CD8-positive, alpha-beta memory T cell (primary cell): ENCODE data around the gene NFILZ. TPM values are rescaled to one million over a fixed set of nuclear protein-coding genes. Genes with fewer than 3 reads are reported as not detected.
A peak's percentile ranks its signal among the peaks of the same experiment; 100 is the strongest.

Experiments used
- CTCF ChIA-PET: fragments of 350-600 bp; sonication (Branson Sonifier 250); formaldehyde crosslinking; loops from one replicate; lab custom pipeline; 2021; ENCODE audit warnings: antibody characterized with exemption; lab: Charles Lee
- POLR2A ChIA-PET: fragments of 350-600 bp; sonication (Branson Sonifier 250); formaldehyde crosslinking; loops from one replicate; lab custom pipeline; 2021; ENCODE audit warnings: antibody characterized with exemption; lab: Charles Lee
- DNase-seq, 5 donors: peaks; one replicate each; pipeline versions ENCODE4 v3.0.0 to v3.0.0-alpha.2; 2020 to 2022; ENCODE audit warnings: mixed read lengths in 1 of 5
- H3K27ac ChIP-seq: one replicate; pipeline ENCODE4 v1.7.0; 2013; ENCODE audit warnings: low read depth, mild to moderate bottlenecking, low read length, moderate library complexity
- H3K27me3 ChIP-seq: 2 replicates; pipeline ENCODE4 v1.7.0; 2013; ENCODE audit warnings: low read length, mild to moderate bottlenecking; ENCODE audit not compliant: insufficient read depth, poor library complexity, severe bottlenecking
- H3K36me3 ChIP-seq: 2 replicates; pipeline ENCODE4 v1.7.0; 2013; ENCODE audit warnings: mild to moderate bottlenecking, low read length, moderate library complexity; ENCODE audit not compliant: insufficient read depth
- H3K4me1 ChIP-seq: 2 replicates; pipeline ENCODE4 v1.7.0; 2013; ENCODE audit warnings: mild to moderate bottlenecking, low read length, moderate library complexity; ENCODE audit not compliant: insufficient read depth
- H3K4me3 ChIP-seq: 2 replicates; pipeline ENCODE4 v1.7.0; 2013; ENCODE audit warnings: mild to moderate bottlenecking, low read length
- H3K9me3 ChIP-seq: 2 replicates; pipeline ENCODE4 v1.7.0; 2013; ENCODE audit warnings: mild to moderate bottlenecking, low read length
- H3K27ac Mint-ChIP-seq, 8 donors: one replicate each; pipeline ENCODE4 v1.8.0; 2020 to 2021; ENCODE audit warnings: mixed read lengths in 8 of 8, mild to moderate bottlenecking in 6 of 8, inconsistent platforms in 3 of 8, moderate library complexity in 3 of 8
- H3K27me3 Mint-ChIP-seq, 2 donors: one replicate each; pipeline ENCODE4 v1.8.0; 2020 to 2021; ENCODE audit warnings: mixed read lengths in 2 of 2, mild to moderate bottlenecking in 1 of 2, moderate library complexity in 1 of 2
- H3K36me3 Mint-ChIP-seq, 3 donors: one replicate each; pipeline ENCODE4 v1.8.0; 2020 to 2021; ENCODE audit warnings: mixed read lengths in 3 of 3, inconsistent platforms in 1 of 3, mild to moderate bottlenecking in 1 of 3
- H3K4me1 Mint-ChIP-seq, 3 donors: one replicate each; pipeline ENCODE4 v1.8.0; 2020 to 2021; ENCODE audit warnings: mixed read lengths in 3 of 3, inconsistent platforms in 1 of 3, mild to moderate bottlenecking in 1 of 3
- H3K4me3 Mint-ChIP-seq, 7 donors: one replicate each; pipeline ENCODE4 v1.8.0; 2020 to 2021; ENCODE audit warnings: mixed read lengths in 7 of 7, mild to moderate bottlenecking in 6 of 7, moderate library complexity in 4 of 7, inconsistent platforms in 2 of 7
- H3K9me3 Mint-ChIP-seq, 5 donors: one replicate each; pipeline ENCODE4 v1.8.0; 2020 to 2022; ENCODE audit warnings: mixed read lengths in 5 of 5, mild to moderate bottlenecking in 3 of 5, moderate library complexity in 2 of 5, inconsistent platforms in 1 of 5
- polyA plus RNA-seq: library from polyadenylated mRNA; unstranded; fragments of 300-500 nt; fragmentation: Illumina TruSeq; gene quantifications from one replicate; pipeline ENCODE4 v1.2.3, GENCODE V29; 2021
- total RNA-seq, 2 experiments: library from RNA; stranded (reverse); gene quantifications; one replicate each; pipeline ENCODE4 v1.2.3, GENCODE V29; 2021

NFILZ gene
- total and polyA plus RNA-seq, 3 experiments from 2014 or later = not detected

- H3K4me1 ChIP-seq = peaks cover 35% of the 10 kb centered on the region
- Mint-ChIP-seq H3K4me3 (peak overlapping the region; percentile 78 to 92 (median 87)), H3K36me3 (peaks cover 0 to 31% (median 0%) of the 10 kb centered on the region in 3 donors), H3K27me3 (peaks cover 0 to 7% of the 10 kb centered on the region in 2 donors), H3K27ac (peak overlapping the region in 6 of 8 donors; percentile 46 to 89 (median 80)), H3K9me3 (peaks cover 0 to 2% (median 2%) of the 10 kb centered on the region in 5 donors), H3K4me1 (peaks cover 25 to 48% (median 35%) of the 10 kb centered on the region in 3 donors)
- CTCF ChIA-PET = no interaction called here
- H3K36me3 ChIP-seq = no peaks in the 10 kb centered on the region
- no peak for DNase-seq
- no peaks in the 10 kb centered on the region for H3K27me3 ChIP-seq
- no peaks in the 10 kb centered on the region for H3K9me3 ChIP-seq
- POLR2A ChIA-PET = no interaction called here
- no peak overlapping the region for H3K4me3 ChIP-seq
- H3K27ac ChIP-seq = no peak overlapping the region
Observed at GRCh38 chr19:8608941-8609278, 21.5 kb upstream of the NFILZ start.

- H3K27ac Mint-ChIP-seq = peak overlapping the region in 7 of 8 donors; percentile 74 to 99 (median 92)
- ChIA-PET POLR2A (no interaction called here), CTCF (no interaction called here)
Observed at GRCh38 chr19:8609279-8610040, 21.0 kb upstream of the NFILZ start.

GRCh38 chr19:8610041-8610935 lies 20.1 kb upstream of the NFILZ start, which contains the start of gene ADAMTS10:
ADAMTS10 (minus strand) TSS chr19:8610715; CDS start chr19:8605710, 5,005 bp downstream.
- peak within 1 kb of the TSS; percentile 90 to 100 (median 97) for H3K4me3 Mint-ChIP-seq
- H3K27ac ChIP-seq = peak within 1 kb of the TSS; percentile 20
- H3K27me3 ChIP-seq = no peaks in the 10 kb centered on the region
- no peaks in the 10 kb centered on the region for H3K36me3 ChIP-seq
- ChIA-PET POLR2A (no interaction called here), CTCF (no interaction called here)
- peaks cover 0 to 2% (median 0%) of the 10 kb centered on the region in 5 donors for H3K9me3 Mint-ChIP-seq
- H3K36me3 Mint-ChIP-seq = peaks cover 0 to 25% (median 0%) of the 10 kb centered on the region in 3 donors
- peaks cover 0 to 7% of the 10 kb centered on the region in 2 donors for H3K27me3 Mint-ChIP-seq
- peaks cover 30 to 52% (median 39%) of the 10 kb centered on the region in 3 donors for H3K4me1 Mint-ChIP-seq
- H3K4me1 ChIP-seq = peaks cover 38% of the 10 kb centered on the region
- DNase-seq = peak; percentile 25 to 68 (median 51)
- H3K4me3 ChIP-seq = peak within 1 kb of the TSS; percentile 94
- peak within 1 kb of the TSS; percentile 78 to 99 (median 92) for H3K27ac Mint-ChIP-seq
- H3K9me3 ChIP-seq = no peaks in the 10 kb centered on the region

More at GRCh38 chr19:8609279-8610040, 21.0 kb upstream of the NFILZ start:
- Histone ChIP-seq H3K36me3 (no peaks in the 10 kb centered on the region), H3K4me3 (peak overlapping the region; percentile 94), H3K27me3 (no peaks in the 10 kb centered on the region), H3K27ac (no peak overlapping the region), H3K4me1 (peaks cover 35% of the 10 kb centered on the region), H3K9me3 (no peaks in the 10 kb centered on the region)
- peak in 1 of 5 donors; percentile 25 for DNase-seq
- Mint-ChIP-seq H3K27me3 (peaks cover 0 to 7% of the 10 kb centered on the region in 2 donors), H3K9me3 (peaks cover 0 to 2% (median 2%) of the 10 kb centered on the region in 5 donors), H3K4me1 (peaks cover 25 to 48% (median 35%) of the 10 kb centered on the region in 3 donors), H3K4me3 (peak overlapping the region; percentile 90 to 100 (median 97)), H3K36me3 (peaks cover 0 to 31% (median 0%) of the 10 kb centered on the region in 3 donors)

GRCh38 chr19:8610936-8611300 lies 19.5 kb upstream of the NFILZ start:
- POLR2A ChIA-PET = no interaction called here
- no peaks in the 10 kb centered on the region for H3K9me3 ChIP-seq
- no peak overlapping the region for H3K27ac Mint-ChIP-seq
- H3K36me3 Mint-ChIP-seq = peaks cover 0 to 20% (median 0%) of the 10 kb centered on the region in 3 donors
- no peaks in the 10 kb centered on the region for H3K36me3 ChIP-seq
- no peak for DNase-seq
- CTCF ChIA-PET = interaction anchor here (0.6 kb wide), 1 partner anchor 33 kb away, joined by 3 read pairs; no protein-coding TSS in a partner anchor
- H3K4me3 ChIP-seq = no peak overlapping the region
- H3K4me3 Mint-ChIP-seq = no peak overlapping the region
- peaks cover 0 to 7% of the 10 kb centered on the region in 2 donors for H3K27me3 Mint-ChIP-seq
- H3K4me1 ChIP-seq = peaks cover 44% of the 10 kb centered on the region
- no peak overlapping the region for H3K27ac ChIP-seq
- H3K4me1 Mint-ChIP-seq = peaks cover 36 to 58% (median 43%) of the 10 kb centered on the region in 3 donors
- peaks cover 0 to 2% (median 0%) of the 10 kb centered on the region in 5 donors for H3K9me3 Mint-ChIP-seq
- no peaks in the 10 kb centered on the region for H3K27me3 ChIP-seq

GRCh38 chr19:8611391-8611876 lies 19.0 kb upstream of the NFILZ start:
- H3K27ac ChIP-seq = no peak overlapping the region
- peak in 1 of 5 donors; percentile 31 for DNase-seq
- Mint-ChIP-seq H3K4me1 (peaks cover 37 to 58% (median 43%) of the 10 kb centered on the region in 3 donors), H3K36me3 (peaks cover 0 to 18% (median 0%) of the 10 kb centered on the region in 3 donors), H3K27ac (peak overlapping the region in 5 of 8 donors; percentile 35 to 85 (median 78)), H3K27me3 (peaks cover 0 to 7% of the 10 kb centered on the region in 2 donors), H3K4me3 (peak overlapping the region in 6 of 7 donors; percentile 55 to 87 (median 76)), H3K9me3 (peaks cover 0 to 2% (median 0%) of the 10 kb centered on the region in 5 donors)
- H3K4me1 ChIP-seq = peaks cover 45% of the 10 kb centered on the region
- POLR2A ChIA-PET = interaction anchor here (1.0 kb wide), 1 partner anchor 46 kb away, joined by 3 read pairs; no protein-coding TSS in a partner anchor
- H3K27me3 ChIP-seq = no peaks in the 10 kb centered on the region
- no peaks in the 10 kb centered on the region for H3K36me3 ChIP-seq
- no peaks in the 10 kb centered on the region for H3K9me3 ChIP-seq
- H3K4me3 ChIP-seq = no peak overlapping the region
- CTCF ChIA-PET = interaction anchor here (0.6 to 2.0 kb wide), 4 partner anchors 31 to 43 kb away, joined by 3 to 9 read pairs (median 4); no protein-coding TSS in a partner anchor

GRCh38 chr19:8611877-8612806 lies 18.3 kb upstream of the NFILZ start:
- no peak overlapping the region for H3K27ac ChIP-seq
- peak in 2 of 5 donors; percentile 43 to 56 for DNase-seq
- CTCF ChIA-PET = interaction anchor here (0.9 to 2.3 kb wide), 7 partner anchors 7 to 42 kb away, joined by 3 to 9 read pairs (median 4); no protein-coding TSS in a partner anchor

More at GRCh38 chr19:8611877-8612806, 18.3 kb upstream of the NFILZ start:
- peaks cover 37 to 52% (median 40%) of the 10 kb centered on the region in 3 donors for H3K4me1 Mint-ChIP-seq
- H3K4me1 ChIP-seq = peaks cover 45% of the 10 kb centered on the region
- H3K36me3 ChIP-seq = no peaks in the 10 kb centered on the region
- H3K4me3 Mint-ChIP-seq = peak overlapping the region; percentile 75 to 89 (median 86)
- no peak overlapping the region for H3K4me3 ChIP-seq
- H3K27me3 ChIP-seq = no peaks in the 10 kb centered on the region
- POLR2A ChIA-PET = interaction anchor here (0.5 to 2.5 kb wide), 7 partner anchors 9 to 289 kb away, joined by 3 to 11 read pairs (median 6); no protein-coding TSS in a partner anchor
- H3K27me3 Mint-ChIP-seq = peaks cover 0 to 7% of the 10 kb centered on the region in 2 donors
- H3K27ac Mint-ChIP-seq = peak overlapping the region; percentile 78 to 95 (median 86)
- peaks cover 0 to 14% (median 0%) of the 10 kb centered on the region in 3 donors for H3K36me3 Mint-ChIP-seq
- H3K9me3 Mint-ChIP-seq = peaks cover 0 to 2% (median 0%) of the 10 kb centered on the region in 5 donors
- no peaks in the 10 kb centered on the region for H3K9me3 ChIP-seq
